OCI-LY3 (cell line): ENCODE measurements around the gene ATF6.
A peak's percentile ranks its signal among the peaks of the same experiment; 100 is the strongest.

Experiments
- H2AFZ ChIP-seq: fragments of 200-600, 300-600 bp; shearing (Covaris generic); 2 replicates; pipeline ENCODE4 v1.6.0; 2014; ENCODE audit warnings: antibody characterized with exemption, low read depth, low read length
- H3K27ac ChIP-seq: fragments of 200-600, 300-600 bp; sonication (generic); 2 replicates; pipeline ENCODE4 v1.5.1; 2014; ENCODE audit warnings: mild to moderate bottlenecking, low read length, moderate library complexity, mixed read lengths
- H3K27me3 ChIP-seq: fragments of 200-600, 300-600 bp; sonication (generic); 2 replicates; pipeline ENCODE4 v1.6.1; 2014; ENCODE audit warnings: low read depth, low read length, mixed read lengths
- H3K36me3 ChIP-seq: fragments of 200-600, 300-600 bp; sonication (generic); replicated peaks from 2 replicates; pipeline ENCODE3; 2014; ENCODE audit warnings: low read depth, low read length, mixed read lengths
- H3K4me1 ChIP-seq: fragments of 300-600, 200-600 bp; sonication (generic); 2 replicates; pipeline ENCODE4 v1.6.1; 2014; ENCODE audit warnings: low read length, mixed read lengths
- H3K4me2 ChIP-seq: fragments of 200-600, 300-600 bp; sonication (generic); 2 replicates; pipeline ENCODE4 v1.6.1; 2014; ENCODE audit warnings: low read length, mixed read lengths
- H3K4me3 ChIP-seq: fragments of 300-600, 200-600 bp; sonication (generic); 2 replicates; pipeline ENCODE4 v1.5.1; 2014; ENCODE audit warnings: antibody characterized with exemption, mild to moderate bottlenecking, low read length, moderate library complexity
- H3K79me2 ChIP-seq: fragments of 300-600, 200-600 bp; shearing (Covaris generic); 2 replicates; pipeline ENCODE4 v1.6.1; 2014; ENCODE audit warnings: mild to moderate bottlenecking, low read length, mixed read lengths
- H3K9ac ChIP-seq: fragments of 300-600, 200-600 bp; shearing (Covaris generic); 2 replicates; pipeline ENCODE4 v1.6.0; 2014; ENCODE audit warnings: mild to moderate bottlenecking, low read length, moderate library complexity
- H3K9me3 ChIP-seq: fragments of 200-600, 300-600 bp; shearing (Covaris generic); 2 replicates; pipeline ENCODE4 v1.6.1; 2014; ENCODE audit warnings: low read length, mixed read lengths; ENCODE audit not compliant: insufficient read depth
- H4K20me1 ChIP-seq: fragments of 200-600, 300-600 bp; sonication (generic); 2 replicates; pipeline ENCODE4 v1.6.1; 2016; ENCODE audit warnings: low read length, mixed read lengths; ENCODE audit not compliant: insufficient read depth
- CTCF ChIP-seq: fragments of 200-600, 300-600 bp; sonication (generic); IDR thresholded peaks from 2 replicates; pipeline ENCODE4 v1.5.1; 2014; ENCODE audit warnings: antibody characterized with exemption, low read length, low read depth
- EZH2phosphoT487 ChIP-seq: fragments of 200-600 bp; shearing (Covaris generic); IDR thresholded peaks from 2 replicates; pipeline ENCODE4 v1.6.1; 2018; ENCODE audit warnings: antibody characterized with exemption, mixed run types, low read depth

Gene ATF6

GRCh38 chr1:161900160-161900559, 134.0 kb downstream of the ATF6 start:
- no peak overlapping the region for H3K4me2 ChIP-seq
- TF ChIP-seq CTCF (no peak), EZH2phosphoT487 (no peak)

GRCh38 chr1:161902182-161902581, 136.1 kb downstream of the ATF6 start:
- TF ChIP-seq EZH2phosphoT487 (no peak), CTCF (no peak)
- Histone ChIP-seq H4K20me1 (no peaks in the 10 kb centered on the region), H3K36me3 (no peaks in the 10 kb centered on the region), H3K79me2 (no peaks in the 10 kb centered on the region), H3K4me1 (no peaks in the 10 kb centered on the region), H3K27ac (no peak overlapping the region), H2AFZ (no peak overlapping the region), H3K27me3 (no peaks in the 10 kb centered on the region), H3K4me2 (no peak overlapping the region), H3K4me3 (no peak overlapping the region), H3K9ac (no peak overlapping the region), H3K9me3 (no peaks in the 10 kb centered on the region)

More at GRCh38 chr1:161900160-161900559, 134.0 kb downstream of the ATF6 start:
- no peaks in the 10 kb centered on the region for H3K27me3 ChIP-seq
- no peaks in the 10 kb centered on the region for H3K4me1 ChIP-seq
- H3K36me3 ChIP-seq: no peaks in the 10 kb centered on the region
- H3K27ac ChIP-seq: no peak overlapping the region
- H3K9ac ChIP-seq: no peak overlapping the region
- no peaks in the 10 kb centered on the region for H4K20me1 ChIP-seq
- H2AFZ ChIP-seq: no peak overlapping the region
- no peaks in the 10 kb centered on the region for H3K79me2 ChIP-seq
- H3K9me3 ChIP-seq: no peaks in the 10 kb centered on the region
- no peak overlapping the region for H3K4me3 ChIP-seq

- Histone ChIP-seq H3K4me3 (no peak overlapping the region), H3K79me2 (no peaks in the 10 kb centered on the region), H3K9ac (no peak overlapping the region), H3K4me2 (no peak overlapping the region), H3K9me3 (no peaks in the 10 kb centered on the region), H3K27ac (no peak overlapping the region), H2AFZ (no peak overlapping the region), H3K36me3 (no peaks in the 10 kb centered on the region), H4K20me1 (no peaks in the 10 kb centered on the region), H3K4me1 (no peaks in the 10 kb centered on the region), H3K27me3 (no peaks in the 10 kb centered on the region)
- no peak for TF ChIP-seq EZH2phosphoT487
- TF ChIP-seq CTCF: peak; percentile 76
Observed at GRCh38 chr1:161905269-161905884, 139.3 kb downstream of the ATF6 start.

GRCh38 chr1:161907265-161907664, 141.1 kb downstream of the ATF6 start:
- H3K4me1 ChIP-seq: no peaks in the 10 kb centered on the region
- H3K27me3 ChIP-seq: no peaks in the 10 kb centered on the region
- no peak overlapping the region for H3K27ac ChIP-seq
- H3K9ac ChIP-seq: no peak overlapping the region
- no peaks in the 10 kb centered on the region for H3K36me3 ChIP-seq
- H3K4me3 ChIP-seq: no peak overlapping the region
- no peaks in the 10 kb centered on the region for H3K79me2 ChIP-seq
- H2AFZ ChIP-seq: no peak overlapping the region
- TF ChIP-seq EZH2phosphoT487: no peak
- no peak for TF ChIP-seq CTCF
- peaks cover 5% of the 10 kb centered on the region; the same call in 1 of the 2 replicates for H4K20me1 ChIP-seq
- H3K4me2 ChIP-seq: no peak overlapping the region
- H3K9me3 ChIP-seq: no peaks in the 10 kb centered on the region
